Measurements from ENCODE around the gene UBTD2. TPM values are rescaled to one million over a fixed set of nuclear protein-coding genes. Genes with fewer than 3 reads are reported as not detected.
"Not testable (repeated sequence)": the region's sequence is repeated elsewhere in the genome, so short reads cannot be mapped to it uniquely, and the experiment has no call there.

Gene UBTD2
- total RNA-seq, 2 donors from 2014 or later = 30.4 to 30.5 TPM

GRCh38 chr5:172293054-172293744 is 9.6 kb upstream of the UBTD2 start:
- Histone ChIP-seq H3K36me3 (ENCODE audit: control insufficient read depth, insufficient read depth, low read length) (no peaks in the 10 kb centered on the region), H3K4me1 (ENCODE audit: control insufficient read depth, insufficient read depth, low read length) (no peaks in the 10 kb centered on the region), H3K4me3 (ENCODE audit: low read length) (no peak overlapping the region), H3K9ac (ENCODE audit: extremely low read depth, low read length, poor library complexity, severe bottlenecking) (no peak overlapping the region), H3K27me3 (ENCODE audit: control insufficient read depth, insufficient read depth, low read length, poor library complexity, severe bottlenecking) (no peaks in the 10 kb centered on the region), H3K9me3 (ENCODE audit: control insufficient read depth, low read length) (no peaks in the 10 kb centered on the region), H3K27ac (ENCODE audit: low read depth, low read length) (no peak overlapping the region)
- Mint-ChIP-seq H3K27me3 (ENCODE audit: insufficient read depth) (peaks cover 6% of the 10 kb centered on the region), H3K9me3 (no peaks in the 10 kb centered on the region), H3K36me3 (ENCODE audit: low read depth) (no peaks in the 10 kb centered on the region), H3K4me3 (no peak overlapping the region), H3K27ac (no peak overlapping the region), H3K4me1 (peaks cover 1% of the 10 kb centered on the region)
- 78 to 83% methylated on average over 4 to 5 of the region's 5 CpGs for WGBS, 2 experiments (ENCODE audit: insufficient coverage in 1 of 2, insufficient read length in 1 of 2)
- TF ChIP-seq CTCF (conservative IDR thresholded peaks at IDR 0.05) = peak; percentile 89
- peak; percentile 83 for DNase-seq

- H3K9me3 ChIP-seq (ENCODE audit: control insufficient read depth, low read length); H3K4me3 ChIP-seq (ENCODE audit: low read length); H3K9ac ChIP-seq (ENCODE audit: extremely low read depth, low read length, poor library complexity, severe bottlenecking); DNase-seq; H3K36me3 ChIP-seq (ENCODE audit: control insufficient read depth, insufficient read depth, low read length); H3K27me3 ChIP-seq (ENCODE audit: control insufficient read depth, insufficient read depth, low read length, poor library complexity, severe bottlenecking); H3K27ac Mint-ChIP-seq; H3K36me3 Mint-ChIP-seq (ENCODE audit: low read depth); H3K27ac ChIP-seq (ENCODE audit: low read depth, low read length); H3K4me1 ChIP-seq (ENCODE audit: control insufficient read depth, insufficient read depth, low read length); H3K27me3 Mint-ChIP-seq (ENCODE audit: insufficient read depth); H3K9me3 Mint-ChIP-seq; H3K4me1 Mint-ChIP-seq; H3K4me3 Mint-ChIP-seq: not testable (repeated sequence)
- 60 to 85% methylated on average over 2 to 5 of the region's 5 CpGs for WGBS, 2 experiments (ENCODE audit: insufficient coverage in 1 of 2, insufficient read length in 1 of 2)
These were observed 8.3 kb upstream of the UBTD2 start for GRCh38 chr5:172291837-172292236.

GRCh38 chr5:172288465-172288864 is 4.9 kb upstream of the UBTD2 start:
- TF ChIP-seq CTCF (conservative IDR thresholded peaks at IDR 0.05) = no peak
- Histone ChIP-seq H3K4me3 (ENCODE audit: low read length) (no peak overlapping the region), H3K4me1 (ENCODE audit: control insufficient read depth, insufficient read depth, low read length) (no peaks in the 10 kb centered on the region), H3K9ac (ENCODE audit: extremely low read depth, low read length, poor library complexity, severe bottlenecking) (no peak overlapping the region), H3K27ac (ENCODE audit: low read depth, low read length) (no peak overlapping the region), H3K27me3 (ENCODE audit: control insufficient read depth, insufficient read depth, low read length, poor library complexity, severe bottlenecking) (no peaks in the 10 kb centered on the region), H3K9me3 (ENCODE audit: control insufficient read depth, low read length) (no peaks in the 10 kb centered on the region), H3K36me3 (ENCODE audit: control insufficient read depth, insufficient read depth, low read length) (no peaks in the 10 kb centered on the region)
- H3K27ac Mint-ChIP-seq = no peak overlapping the region
- no peaks in the 10 kb centered on the region for H3K9me3 Mint-ChIP-seq
- WGBS, 2 experiments (ENCODE audit: insufficient coverage in 1 of 2, insufficient read length in 1 of 2) = no CpG with 5 or more reads among the region's 4 CpGs
- H3K4me3 Mint-ChIP-seq = no peak overlapping the region
- no peaks in the 10 kb centered on the region for H3K36me3 Mint-ChIP-seq (ENCODE audit: low read depth)
- no peak for DNase-seq
- peaks cover 4% of the 10 kb centered on the region for H3K27me3 Mint-ChIP-seq (ENCODE audit: insufficient read depth)
- peaks cover 15% of the 10 kb centered on the region for H3K4me1 Mint-ChIP-seq

- H3K36me3 Mint-ChIP-seq (ENCODE audit: low read depth); H3K27me3 Mint-ChIP-seq (ENCODE audit: insufficient read depth); H3K9me3 Mint-ChIP-seq; H3K36me3 ChIP-seq (ENCODE audit: control insufficient read depth, insufficient read depth, low read length); H3K4me3 Mint-ChIP-seq; DNase-seq; H3K9ac ChIP-seq (ENCODE audit: extremely low read depth, low read length, poor library complexity, severe bottlenecking); H3K27me3 ChIP-seq (ENCODE audit: control insufficient read depth, insufficient read depth, low read length, poor library complexity, severe bottlenecking); H3K27ac Mint-ChIP-seq; H3K4me1 ChIP-seq (ENCODE audit: control insufficient read depth, insufficient read depth, low read length); H3K9me3 ChIP-seq (ENCODE audit: control insufficient read depth, low read length); H3K4me3 ChIP-seq (ENCODE audit: low read length); H3K27ac ChIP-seq (ENCODE audit: low read depth, low read length): not testable (repeated sequence)
- 88 to 90% methylated on average over 2 to 3 of the region's 3 CpGs for WGBS, 2 experiments (ENCODE audit: insufficient coverage in 1 of 2, insufficient read length in 1 of 2)
- H3K4me1 Mint-ChIP-seq = peaks cover 20% of the 10 kb centered on the region
These were observed 3.6 kb upstream of the UBTD2 start for GRCh38 chr5:172287140-172287539.

Data from endodermal cell (in vitro differentiated cells).